K562 (cell line): Measurements from ENCODE around the gene PLCG2. TPM values are rescaled to one million over a fixed set of nuclear protein-coding genes. Genes with fewer than 3 reads are reported as not detected.

ENCODE experiments used
- CBFB ChIP-seq: sonication (generic); formaldehyde crosslinking; IDR thresholded peaks from 2 replicates; pipeline ENCODE4 v1.4.0; 2020; ENCODE audit warnings: mild to moderate bottlenecking, missing genetic modification reagents
- FOXK2 ChIP-seq, 2 experiments: fragments of 450-650 bp; IDR thresholded peaks in 1 of 2; conservative IDR thresholded peaks in 1 of 2; 2 replicates each; pipeline ENCODE4 v1.6.1; 2016; ENCODE audit warnings: low read depth in 2 of 2, mild to moderate bottlenecking in 1 of 2
- GATA2 ChIP-seq: sonication (generic); formaldehyde crosslinking; IDR thresholded peaks from 2 replicates; pipeline ENCODE4 v1.4.0; 2020; ENCODE audit warnings: mild to moderate bottlenecking, missing genetic modification reagents
- GTF2A2 ChIP-seq: IDR thresholded peaks from 2 replicates; pipeline ENCODE4 v1.6.1; 2016; ENCODE audit warnings: mild to moderate bottlenecking, missing genetic modification characterization, missing compliant biosample characterization
- HSF4 ChIP-seq: fragments of 250-450 bp; sonication (Bioruptor Pico); IDR thresholded peaks from 2 replicates; pipeline ENCODE4 v2.1.2; 2022; ENCODE audit warnings: mild to moderate bottlenecking, moderate library complexity, borderline replicate concordance
- MECOM ChIP-seq: fragments of 250-450 bp; sonication (Bioruptor Pico); IDR thresholded peaks from 2 replicates; pipeline ENCODE4 v1.8.0; 2022; ENCODE audit warnings: inconsistent platforms
- PHB2 ChIP-seq: fragments of 450-650 bp; IDR thresholded peaks from 2 replicates; pipeline ENCODE4 v1.6.1; 2017; ENCODE audit warnings: low read depth
- PKNOX1 ChIP-seq: fragments of 450-650 bp; IDR thresholded peaks from 2 replicates; pipeline ENCODE4 v1.6.1; 2016
- PTBP1 ChIP-seq: fragments of 200-400 bp; formaldehyde crosslinking; IDR thresholded peaks from 2 replicates; pipeline ENCODE4 v1.6.1; 2017; ENCODE audit warnings: low read depth, low read length
- RBM14 ChIP-seq: fragments of 200-400 bp; formaldehyde crosslinking; IDR thresholded peaks from 2 replicates; pipeline ENCODE4 v1.6.1; 2018; ENCODE audit warnings: low read depth, mild to moderate bottlenecking, low read length, moderate library complexity, borderline replicate concordance; ENCODE audit not compliant: insufficient read depth
- REST ChIP-seq, 2 experiments: fragments of 450-650 bp; formaldehyde crosslinking in 1 of 2; IDR thresholded peaks; 2 replicates each; pipeline versions ENCODE4 v1.4.0 to v1.6.1; 2014 to 2020; ENCODE audit warnings: mild to moderate bottlenecking in 2 of 2, borderline replicate concordance in 1 of 2, low read depth in 1 of 2
- SAFB2 ChIP-seq: fragments of 200-400 bp; formaldehyde crosslinking; IDR thresholded peaks from 2 replicates; pipeline ENCODE4 v1.6.1; 2018; ENCODE audit warnings: borderline replicate concordance, low read length, low read depth, moderate library complexity; ENCODE audit not compliant: severe bottlenecking
- SMARCA4 ChIP-seq: fragments of 450-650 bp; IDR thresholded peaks from 2 replicates; pipeline ENCODE4 v1.6.1; 2016
- SUPT5H ChIP-seq: fragments of 450-650 bp; IDR thresholded peaks from 2 replicates; pipeline ENCODE4 v1.6.1; 2016
- TBP ChIP-seq: optimal IDR thresholded peaks from 2 replicates; pipeline ENCODE3; 2011; ENCODE audit warnings: low read depth, low read length, improper control_type of control experiment
- ZC3H4 ChIP-seq: sonication (generic); formaldehyde crosslinking; IDR thresholded peaks from 2 replicates; pipeline ENCODE4 v1.9.0; 2021; ENCODE audit warnings: missing genetic modification reagents, borderline replicate concordance
- ZNF280B ChIP-seq: fragments of 250-450 bp; sonication (Bioruptor Pico); IDR thresholded peaks from 2 replicates; pipeline ENCODE4 v1.5.1; 2021; ENCODE audit warnings: mild to moderate bottlenecking
- ZNF695 ChIP-seq: fragments of 450-650 bp; formaldehyde crosslinking; IDR thresholded peaks from 2 replicates; pipeline ENCODE4 v1.4.0; 2020; ENCODE audit warnings: mild to moderate bottlenecking, moderate library complexity
- polyA plus RNA-seq, 8 experiments: library from polyadenylated mRNA; depleted of rRNA in 4 of 8; stranded (reverse) in 5 of 8; unstranded in 3 of 8; fragments of >200 nt; fragmentation: Nextera tagmentation in 2 of 8; fragmentation: Illumina TruSeq in 1 of 8; extraction: Ambion mirVana in 2 of 8; extraction: Trizol in 1 of 8; gene quantifications; 2 replicates each; pipeline versions ENCODE4 v1.2.1 to v1.2.3, GENCODE V29; 2011 to 2014; ENCODE audit warnings: inconsistent platforms in 1 of 8, missing spikeins in 1 of 8
- total RNA-seq, 7 experiments: library from RNA; depleted of rRNA in 6 of 7; stranded (reverse); fragments of >200 nt in 6 of 7; fragmentation: Illumina TruSeq in 2 of 7; extraction: Trizol in 2 of 7; gene quantifications; 2 replicates each; pipeline versions ENCODE4 v1.2.1 to v1.2.3, GENCODE V29; 2011 to 2021; ENCODE audit warnings: low replicate concordance in 1 of 7

The PLCG2 gene
- total and polyA plus RNA-seq, 9 of the 15 experiments (the other 6 are each of a cell fraction or from before 2014, with no cell fraction given) = 0.94 to 7.1 (median 3.1) TPM

- TF ChIP-seq CBFB (no peak), PHB2 (no peak), ZC3H4 (CRISPR knock-in tag) (no peak), GTF2A2 (tag) (no peak), SAFB2 (no peak), ZNF280B (CRISPR knock-in tag) (no peak), HSF4 (CRISPR knock-in tag) (no peak), MECOM (CRISPR knock-in tag) (no peak), GATA2 (CRISPR knock-in tag) (no peak), PTBP1 (no peak), REST (IDR thresholded peaks at IDR 0.05; ENCODE audit: borderline replicate concordance) (peak; percentile 86), REST (CRISPR knock-in tag; IDR thresholded peaks at IDR 0.05; ENCODE audit: low read depth) (peak; percentile 36; the same call in 1 of the 2 replicates), RBM14 (no peak), PKNOX1 (peak; percentile 87), TBP (no peak), FOXK2 (conservative IDR thresholded peaks at IDR 0.05 in 1 of 2, IDR thresholded peaks at IDR 0.05 in 1 of 2; ENCODE audit: low read depth in 2 of 2) (peak in 1 of 2 experiments; percentile 48; a peak in 1 of 4 replicates), SMARCA4 (no peak), ZNF695 (no peak), SUPT5H (no peak)
Observed at GRCh38 chr16:81737885-81738536, 41.1 kb upstream of the PLCG2 start (continued).
